Subcutaneous adipose tissue (tissue), 4 donors: ENCODE measurements around the gene NHSL2. TPM values are rescaled to one million over a fixed set of nuclear protein-coding genes. Genes with fewer than 3 reads are reported as not detected.

ENCODE experiments used
- total RNA-seq, 4 donors: library from RNA; depleted of rRNA; stranded (reverse); fragments of >200 nt; gene quantifications; one replicate each; pipeline ENCODE4 v1.1.0, GENCODE V29; 2016
- TF ChIP-seq, protein P1 (sequence below): fragments of 450-650 bp; IDR thresholded peaks from one replicate; pipeline ENCODE4 v1.5.1; 2016; ENCODE audit warnings: low read depth, mild to moderate bottlenecking, control low read depth, antibody characterized with exemption, moderate library complexity

NHSL2 gene
- total RNA-seq, 4 donors from 2014 or later: 5.6 to 12.2 (median 8.8) TPM

DNA sequence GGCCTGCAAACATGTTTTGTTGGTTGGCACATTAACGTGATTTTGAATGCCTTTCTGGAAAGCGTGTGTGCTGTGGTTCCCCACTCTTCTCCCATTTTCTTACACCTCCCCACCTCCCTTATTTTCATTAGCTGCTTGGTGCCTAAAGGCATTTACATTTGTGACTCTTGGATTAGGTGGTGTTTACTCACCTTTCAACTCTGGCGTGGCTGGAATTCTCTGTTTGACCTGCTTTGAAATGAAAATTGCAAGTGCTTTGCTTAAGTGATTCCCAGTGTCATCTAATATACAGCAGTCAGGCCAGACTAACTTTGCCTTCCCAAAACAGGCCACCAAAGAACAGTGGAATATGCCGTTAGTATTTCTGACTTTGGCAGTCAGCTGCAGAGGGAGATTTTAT is 80.5 kb downstream of the NHSL2 start:
- TF ChIP-seq, protein P1, sequence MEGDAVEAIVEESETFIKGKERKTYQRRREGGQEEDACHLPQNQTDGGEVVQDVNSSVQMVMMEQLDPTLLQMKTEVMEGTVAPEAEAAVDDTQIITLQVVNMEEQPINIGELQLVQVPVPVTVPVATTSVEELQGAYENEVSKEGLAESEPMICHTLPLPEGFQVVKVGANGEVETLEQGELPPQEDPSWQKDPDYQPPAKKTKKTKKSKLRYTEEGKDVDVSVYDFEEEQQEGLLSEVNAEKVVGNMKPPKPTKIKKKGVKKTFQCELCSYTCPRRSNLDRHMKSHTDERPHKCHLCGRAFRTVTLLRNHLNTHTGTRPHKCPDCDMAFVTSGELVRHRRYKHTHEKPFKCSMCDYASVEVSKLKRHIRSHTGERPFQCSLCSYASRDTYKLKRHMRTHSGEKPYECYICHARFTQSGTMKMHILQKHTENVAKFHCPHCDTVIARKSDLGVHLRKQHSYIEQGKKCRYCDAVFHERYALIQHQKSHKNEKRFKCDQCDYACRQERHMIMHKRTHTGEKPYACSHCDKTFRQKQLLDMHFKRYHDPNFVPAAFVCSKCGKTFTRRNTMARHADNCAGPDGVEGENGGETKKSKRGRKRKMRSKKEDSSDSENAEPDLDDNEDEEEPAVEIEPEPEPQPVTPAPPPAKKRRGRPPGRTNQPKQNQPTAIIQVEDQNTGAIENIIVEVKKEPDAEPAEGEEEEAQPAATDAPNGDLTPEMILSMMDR: no peak

DNA sequence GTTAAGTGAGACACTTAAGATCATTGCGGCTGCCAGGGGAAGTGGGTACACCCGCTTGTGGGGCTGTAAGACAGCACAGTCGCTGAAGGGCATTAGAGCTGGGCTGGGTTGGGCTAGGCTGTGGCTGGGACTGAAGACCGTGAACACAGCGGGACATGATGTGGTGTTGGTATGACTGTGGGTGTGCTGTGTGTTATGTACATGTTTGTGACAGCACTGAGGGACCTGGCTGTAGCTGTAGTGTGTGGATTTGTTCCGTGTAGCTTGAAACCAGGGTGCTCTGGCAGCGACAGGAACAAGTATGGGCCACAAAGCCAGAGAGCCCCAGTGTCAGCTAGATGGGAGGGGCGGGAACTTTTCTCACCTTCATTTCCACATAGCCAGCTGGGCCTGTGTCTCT is 82.1 kb downstream of the NHSL2 start:
- TF ChIP-seq, protein P1: no peak

DNA sequence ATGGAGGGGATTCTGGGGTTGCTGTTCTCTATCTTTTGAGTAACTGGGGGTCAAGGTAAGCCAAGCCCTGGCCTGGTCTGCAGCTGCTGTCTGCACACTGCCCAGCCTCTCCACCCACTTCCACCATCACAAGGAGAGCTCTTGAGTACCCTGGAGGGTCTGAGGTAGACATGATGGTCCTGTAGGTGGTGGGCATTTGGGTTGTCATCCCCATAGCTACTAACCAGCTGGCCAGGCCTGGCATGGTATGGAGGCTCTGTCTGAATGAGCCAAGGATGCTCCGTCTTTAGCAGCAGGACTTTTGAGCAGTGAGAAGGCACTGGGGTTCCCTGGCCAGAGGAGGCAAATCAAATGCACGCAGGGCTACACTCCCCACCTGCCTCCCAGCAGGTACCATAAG is 82.7 kb downstream of the NHSL2 start:
- TF ChIP-seq, protein P1: no peak

DNA sequence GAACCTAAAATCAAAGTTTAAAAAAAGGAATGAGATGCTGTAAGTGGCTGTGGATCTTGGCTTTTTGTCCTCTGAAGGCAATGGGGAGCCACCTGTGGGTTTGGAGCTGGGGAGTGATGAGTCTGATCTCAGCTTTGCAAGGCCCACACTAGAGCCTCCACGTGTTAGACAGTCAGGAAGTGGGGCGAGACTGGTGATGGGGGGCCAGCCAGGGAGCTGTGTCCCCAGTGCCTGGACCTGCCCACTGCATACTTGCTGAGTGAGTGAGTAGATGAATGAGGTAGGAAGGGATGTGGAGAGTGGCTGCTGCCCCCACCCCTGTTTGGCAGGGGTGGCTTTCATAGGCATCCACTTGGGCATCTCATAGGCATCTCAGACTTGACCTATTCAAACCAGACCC is 84.0 kb downstream of the NHSL2 start:
- TF ChIP-seq, protein P1: no peak

DNA sequence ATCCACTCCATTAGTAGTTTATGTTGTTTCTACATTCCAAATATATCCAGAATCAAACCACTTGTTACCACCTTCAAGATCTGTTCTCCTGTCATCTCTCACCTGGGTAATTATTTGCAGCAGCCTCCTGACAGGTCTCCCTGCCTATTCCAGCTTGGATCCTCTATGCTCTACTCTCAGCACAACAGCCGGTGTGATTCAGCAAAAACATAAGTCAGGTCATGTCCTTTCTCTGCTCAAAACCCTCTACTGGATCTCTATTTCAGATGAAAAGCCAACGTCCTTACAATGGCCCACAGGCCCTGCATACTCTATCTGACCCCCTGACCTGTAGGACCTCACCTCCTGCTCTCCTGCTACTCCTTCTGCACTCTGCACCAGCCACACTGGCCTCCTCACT is 84.5 kb downstream of the NHSL2 start:
- TF ChIP-seq, protein P1: no peak

DNA sequence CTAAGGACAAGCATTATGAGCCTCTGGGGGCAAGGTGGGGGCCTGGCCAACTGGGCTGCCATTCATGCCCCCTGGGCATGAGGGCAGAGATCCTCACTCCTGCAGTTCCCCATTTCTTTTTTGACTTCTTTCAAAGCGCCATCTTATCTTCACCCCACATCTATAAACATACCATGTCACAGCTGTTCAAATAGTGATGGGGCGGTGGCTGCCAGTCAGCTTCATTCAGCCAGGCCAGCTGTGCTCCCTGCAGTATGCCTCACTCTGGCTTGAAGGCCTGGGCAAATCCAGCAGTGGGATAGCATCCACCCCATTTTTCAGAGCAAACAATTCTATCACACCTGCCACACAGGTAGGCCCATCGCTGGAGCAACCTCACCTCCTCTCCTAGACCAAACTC is 85.5 kb downstream of the NHSL2 start:
- TF ChIP-seq, protein P1: no peak

DNA sequence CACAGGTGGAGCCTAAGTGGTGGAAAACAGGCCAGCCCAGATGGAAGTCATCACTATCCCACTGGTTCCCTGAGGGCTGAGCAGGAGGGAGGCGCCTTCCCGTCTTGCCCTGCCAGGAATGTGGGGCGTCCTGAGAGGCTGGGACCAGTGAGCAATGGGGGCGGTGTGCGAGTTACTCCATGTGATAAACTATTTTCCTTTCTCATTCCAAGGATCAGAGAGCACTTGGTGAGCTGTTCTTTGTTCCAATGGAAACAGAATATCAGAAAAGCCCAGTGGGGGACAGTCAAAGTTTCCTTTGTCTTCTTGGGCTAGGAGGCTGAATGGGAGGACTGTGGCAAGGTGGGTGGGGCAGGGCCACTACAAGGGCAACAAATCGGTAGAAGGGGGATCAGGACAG is 86.2 kb downstream of the NHSL2 start:
- TF ChIP-seq, protein P1: no peak
